Activated effector memory CD4-positive, alpha-beta T cell treated with anti-CD3 and anti-CD28 coated beads, Interleukin-2, amount 50 U/mL, for 16 hours (primary cell): ENCODE results near the gene RPP21.

Source experiments
- DNase-seq: peaks from one replicate; pipeline ENCODE4 v3.0.0-alpha.2; 2020

The RPP21 gene

GRCh38 chr6:30344868-30345671 lies at the start of gene RPP21:
TSS of gene RPP21 (plus strand) at chr6:30345156. CDS start at chr6:30345172, 16 bp downstream.
- DNase-seq, result peak; percentile 96

- DNase-seq, result no peak
Observed at GRCh38 chr6:30295837-30296236, 49.1 kb upstream of the RPP21 start.

GRCh38 chr6:30304002-30304401 lies 41.0 kb upstream of the RPP21 start:
- no peak for DNase-seq

GRCh38 chr6:30311101-30311500 lies 33.9 kb upstream of the RPP21 start:
- no peak for DNase-seq

GRCh38 chr6:30311671-30312070 lies 33.3 kb upstream of the RPP21 start:
- no peak for DNase-seq

- DNase-seq, result no peak
Observed at GRCh38 chr6:30312266-30312665, 32.7 kb upstream of the RPP21 start.

- no peak for DNase-seq
Observed at GRCh38 chr6:30312676-30313321, 32.2 kb upstream of the RPP21 start.

- no peak for DNase-seq
Observed at GRCh38 chr6:30315156-30315555, 29.8 kb upstream of the RPP21 start.

- no peak for DNase-seq
Observed at GRCh38 chr6:30317913-30318589, 26.9 kb upstream of the RPP21 start.

- no peak for DNase-seq
Observed at GRCh38 chr6:30319146-30319835, 25.7 kb upstream of the RPP21 start.

- DNase-seq, result no peak
Observed at GRCh38 chr6:30321692-30322388, 23.1 kb upstream of the RPP21 start.

GRCh38 chr6:30322527-30323501 lies 22.1 kb upstream of the RPP21 start:
- peak; percentile 69 for DNase-seq

GRCh38 chr6:30323806-30324205 lies 21.1 kb upstream of the RPP21 start:
- DNase-seq, result no peak

GRCh38 chr6:30325150-30325872 lies 19.6 kb upstream of the RPP21 start:
- peak; percentile 93 for DNase-seq

- DNase-seq, result peak; percentile 90
Observed at GRCh38 chr6:30325873-30326525, 19.0 kb upstream of the RPP21 start.

GRCh38 chr6:30326526-30327231 lies 18.3 kb upstream of the RPP21 start, which contains the start of gene TRIM39:
TSS of gene TRIM39 (plus strand) at chr6:30326927. CDS start at chr6:30329318, 2,391 bp downstream.
- peak; percentile 96 for DNase-seq

GRCh38 chr6:30327232-30327746 lies 17.7 kb upstream of the RPP21 start:
- DNase-seq, result no peak

- no peak for DNase-seq
Observed at GRCh38 chr6:30328397-30328796, 16.6 kb upstream of the RPP21 start.

- DNase-seq, result no peak
Observed at GRCh38 chr6:30329331-30329730, 15.6 kb upstream of the RPP21 start.
